CD4-positive, alpha-beta T cell (primary cell): ENCODE results near the gene CAPN10. TPM values are rescaled to one million over a fixed set of nuclear protein-coding genes. Genes with fewer than 3 reads are reported as not detected.

Experiments used
- ATAC-seq: fragments of 200-7000 bp; cut with Tn5 transposase; one replicate; pipeline ENCODE4 v1.10.0; 2022; ENCODE audit warnings: mild to moderate bottlenecking; ENCODE audit not compliant: poor library complexity
- CTCF ChIA-PET: fragments of 350-600 bp; sonication (Branson Sonifier 250); formaldehyde crosslinking; loops from one replicate; lab custom pipeline; 2021; ENCODE audit warnings: antibody characterized with exemption, inconsistent platforms; lab: Charles Lee
- POLR2A ChIA-PET: fragments of 350-600 bp; sonication (Branson Sonifier 250); formaldehyde crosslinking; loops from one replicate; lab custom pipeline; 2021; ENCODE audit warnings: antibody characterized with exemption, inconsistent platforms; lab: Charles Lee
- DNase-seq, 14 experiments: peaks; one replicate each; pipeline ENCODE4 v3.0.0-alpha.2; 2013 to 2020; ENCODE audit warnings: mixed read lengths in 2 of 14
- H3K27ac ChIP-seq, 2 donors: one replicate each; pipeline versions ENCODE4 v1.5.1 to v1.7.0; 2013; ENCODE audit warnings: low read length in 2 of 2, low read depth in 1 of 2, mild to moderate bottlenecking in 1 of 2
- H3K27me3 ChIP-seq, 2 experiments: 1 replicate in 1 of 2; 2 replicates in 1 of 2; pipeline versions ENCODE4 v1.6.1 to v1.7.0; 2013; ENCODE audit warnings: low read length in 2 of 2, control low read depth in 1 of 2, mild to moderate bottlenecking in 1 of 2, moderate library complexity in 1 of 2; ENCODE audit not compliant: insufficient read depth in 2 of 2, control insufficient read depth in 1 of 2
- H3K36me3 ChIP-seq: one replicate; pipeline ENCODE4 v1.6.1; 2013; ENCODE audit warnings: low read length, control low read depth; ENCODE audit not compliant: insufficient read depth
- H3K4me1 ChIP-seq: one replicate; pipeline ENCODE4 v1.6.1; 2013; ENCODE audit warnings: low read length, control low read depth; ENCODE audit not compliant: insufficient read depth
- H3K4me3 ChIP-seq: one replicate; pipeline ENCODE4 v1.5.1; 2013; ENCODE audit warnings: mild to moderate bottlenecking, low read length, moderate library complexity
- H3K9me3 ChIP-seq, 2 experiments: 1 replicate in 1 of 2; 2 replicates in 1 of 2; pipeline versions ENCODE4 v1.6.1 to v1.7.0; 2013; ENCODE audit warnings: low read length in 2 of 2, mild to moderate bottlenecking in 2 of 2, control low read depth in 1 of 2, moderate library complexity in 1 of 2; ENCODE audit not compliant: control insufficient read depth in 1 of 2, insufficient read depth in 1 of 2
- H3K27ac Mint-ChIP-seq: one replicate; pipeline ENCODE4 v1.8.0; 2020; ENCODE audit warnings: mixed read lengths
- H3K27me3 Mint-ChIP-seq: one replicate; pipeline ENCODE4 v1.8.0; 2021; ENCODE audit warnings: mixed read lengths
- H3K36me3 Mint-ChIP-seq: one replicate; pipeline ENCODE4 v1.8.0; 2021; ENCODE audit warnings: low read depth, mixed read lengths
- H3K4me1 Mint-ChIP-seq: one replicate; pipeline ENCODE4 v1.8.0; 2021; ENCODE audit warnings: low read depth, mixed read lengths
- H3K4me3 Mint-ChIP-seq: one replicate; pipeline ENCODE4 v1.8.0; 2020; ENCODE audit warnings: mild to moderate bottlenecking, mixed read lengths
- H3K9me3 Mint-ChIP-seq: one replicate; pipeline ENCODE4 v1.8.0; 2020; ENCODE audit warnings: mixed read lengths
- intact Hi-C, 2 experiments: fragments of 100-400 bp; cut with DNase I in 1 of 2; cut with micrococcal nuclease in 1 of 2; formaldehyde crosslinking; loops; one replicate each; pipeline versions ENCODE4 v1.15.1 to v1.9.0; 2023 to 2025; cut with DNase I, micrococcal nuclease
- total RNA-seq, 174 experiments: library from RNA in 2 of 174; stranded (reverse) in 2 of 174; gene quantifications; one replicate each; pipeline ENCODE4 v1.2.3 and lab custom pipeline; 2021 to 2026
- TF ChIP-seq, protein P1 (sequence below): fragments of 200-600 bp; IDR thresholded peaks from one replicate; pipeline ENCODE4 v1.8.0; 2022; ENCODE audit warnings: antibody characterized with exemption, mild to moderate bottlenecking

CAPN10 gene
- total RNA-seq, 2 experiments from 2014 or later: 40.6 to 42.1 TPM

DNA sequence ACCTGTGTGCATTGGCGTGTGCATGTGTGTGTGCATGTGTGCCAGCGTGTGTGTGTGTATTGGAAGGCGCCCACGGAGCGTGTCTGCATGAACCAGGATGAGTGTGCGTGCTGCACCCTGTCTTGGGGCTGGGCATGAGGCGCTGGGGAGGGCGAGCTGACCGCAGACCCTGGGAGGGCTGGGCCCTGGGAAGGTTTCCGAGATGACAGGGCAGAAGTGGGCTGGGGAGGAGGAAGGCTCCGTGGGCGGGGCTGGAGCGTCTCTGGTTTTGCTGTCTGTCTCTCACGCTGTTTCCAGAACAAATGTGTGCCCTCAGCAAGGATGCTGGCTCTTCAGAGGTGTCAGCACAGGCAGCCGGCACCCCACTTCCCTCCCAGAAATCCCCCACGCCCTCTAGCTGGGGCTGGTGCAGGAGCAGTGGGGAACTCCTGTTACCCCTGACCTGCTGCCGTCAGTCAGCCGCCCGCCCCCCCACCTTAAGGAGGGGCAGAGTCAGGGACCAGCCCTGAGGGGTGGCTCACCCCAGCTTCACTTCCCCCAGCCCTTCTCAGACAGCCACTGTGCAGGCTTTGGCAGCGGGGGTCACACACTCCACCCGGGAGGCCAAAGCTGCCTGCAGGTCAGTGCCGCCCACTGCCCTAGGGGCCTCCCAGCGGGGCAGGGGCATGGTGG lies 38.6 kb downstream of the CAPN10 start, which contains the start of gene GPR35:
Gene GPR35, plus strand, starts transcription at position 531 of the 672 bp plus-strand sequence. CDS start 4,473 bp downstream, outside the sequence.
- Mint-ChIP-seq H3K4me1 (peaks cover 42% of the 10 kb centered on the region), H3K27ac (peak within 1 kb of the TSS; percentile 87), H3K27me3 (no peaks in the 10 kb centered on the region), H3K36me3 (peaks cover 5% of the 10 kb centered on the region), H3K4me3 (peak within 1 kb of the TSS; percentile 36), H3K9me3 (no peaks in the 10 kb centered on the region)
- ATAC-seq (peak; percentile 65), DNase-seq (peak; percentile 37 to 97 (median 68))
- H3K27ac ChIP-seq: peak within 1 kb of the TSS; percentile 64 to 66
- TF ChIP-seq, protein P1, sequence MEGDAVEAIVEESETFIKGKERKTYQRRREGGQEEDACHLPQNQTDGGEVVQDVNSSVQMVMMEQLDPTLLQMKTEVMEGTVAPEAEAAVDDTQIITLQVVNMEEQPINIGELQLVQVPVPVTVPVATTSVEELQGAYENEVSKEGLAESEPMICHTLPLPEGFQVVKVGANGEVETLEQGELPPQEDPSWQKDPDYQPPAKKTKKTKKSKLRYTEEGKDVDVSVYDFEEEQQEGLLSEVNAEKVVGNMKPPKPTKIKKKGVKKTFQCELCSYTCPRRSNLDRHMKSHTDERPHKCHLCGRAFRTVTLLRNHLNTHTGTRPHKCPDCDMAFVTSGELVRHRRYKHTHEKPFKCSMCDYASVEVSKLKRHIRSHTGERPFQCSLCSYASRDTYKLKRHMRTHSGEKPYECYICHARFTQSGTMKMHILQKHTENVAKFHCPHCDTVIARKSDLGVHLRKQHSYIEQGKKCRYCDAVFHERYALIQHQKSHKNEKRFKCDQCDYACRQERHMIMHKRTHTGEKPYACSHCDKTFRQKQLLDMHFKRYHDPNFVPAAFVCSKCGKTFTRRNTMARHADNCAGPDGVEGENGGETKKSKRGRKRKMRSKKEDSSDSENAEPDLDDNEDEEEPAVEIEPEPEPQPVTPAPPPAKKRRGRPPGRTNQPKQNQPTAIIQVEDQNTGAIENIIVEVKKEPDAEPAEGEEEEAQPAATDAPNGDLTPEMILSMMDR: no peak
- POLR2A ChIA-PET: interaction anchor here (1.0 to 1.1 kb wide), 2 partner anchors 39 to 64 kb away, joined by 3 to 5 read pairs; partner anchors contain the start of gene CAPN10
- intact Hi-C loops: loop anchor here in 1 of 2 experiments (5.0 kb wide), 1 partner anchor 58 kb away; the partner anchor contains the start of gene RNPEPL1
- H3K4me1 ChIP-seq: peaks cover 99% of the 10 kb centered on the region
- no peaks in the 10 kb centered on the region for H3K9me3 ChIP-seq
- CTCF ChIA-PET: interaction anchor here (0.8 to 1.8 kb wide), 3 partner anchors 8 to 111 kb away, joined by 3 to 7 read pairs (median 3); no protein-coding TSS in a partner anchor
- peak within 1 kb of the TSS; percentile 24 for H3K4me3 ChIP-seq
- H3K27me3 ChIP-seq: no peaks in the 10 kb centered on the region
- peaks cover 2% of the 10 kb centered on the region for H3K36me3 ChIP-seq

- no peaks in the 10 kb centered on the region for H3K27me3 Mint-ChIP-seq
- H3K36me3 ChIP-seq: peaks cover 8% of the 10 kb centered on the region
- peak overlapping the region; percentile 53 for H3K27ac Mint-ChIP-seq
- H3K27ac ChIP-seq: peak overlapping the region in 1 of 2 donors; percentile 34
- H3K27me3 ChIP-seq: no peaks in the 10 kb centered on the region
- H3K9me3 ChIP-seq: peaks cover 0 to 1% of the 10 kb centered on the region in 2 experiments
- ChIA-PET POLR2A (no interaction called here), CTCF (no interaction called here)
- DNase-seq: peak in 6 of 14 experiments; percentile 20 to 71 (median 57)
- ATAC-seq: no peak
- TF ChIP-seq, protein P1: no peak
- peak overlapping the region; percentile 11 for H3K4me3 Mint-ChIP-seq
- H3K36me3 Mint-ChIP-seq: no peaks in the 10 kb centered on the region
- intact Hi-C loops: loop anchor here in 1 of 2 experiments (5.0 kb wide), 1 partner anchor 59 kb away; the partner anchor contains the start of gene RNPEPL1
- H3K9me3 Mint-ChIP-seq: no peaks in the 10 kb centered on the region
- H3K4me3 ChIP-seq: no peak overlapping the region
- H3K4me1 ChIP-seq: peaks cover 85% of the 10 kb centered on the region
- peaks cover 36% of the 10 kb centered on the region for H3K4me1 Mint-ChIP-seq
Observed at GRCh38 chr2:240626531-240627300, 40.2 kb downstream of the CAPN10 start.

GRCh38 chr2:240627736-240628506 lies 41.4 kb downstream of the CAPN10 start:
- H3K4me3 Mint-ChIP-seq: no peak overlapping the region
- peak in 2 of 14 experiments; percentile 11 to 21 for DNase-seq
- no peak overlapping the region for H3K4me3 ChIP-seq
- peaks cover 73% of the 10 kb centered on the region for H3K4me1 ChIP-seq
- H3K4me1 Mint-ChIP-seq: peaks cover 26% of the 10 kb centered on the region
- TF ChIP-seq, protein P1: no peak
- H3K36me3 Mint-ChIP-seq: no peaks in the 10 kb centered on the region
- no peaks in the 10 kb centered on the region for H3K27me3 ChIP-seq
- POLR2A ChIA-PET: no interaction called here
- H3K27me3 Mint-ChIP-seq: no peaks in the 10 kb centered on the region
- intact Hi-C loops: loop anchor here in 1 of 2 experiments (5.0 kb wide), 1 partner anchor 61 kb away; the partner anchor contains the start of gene RNPEPL1
- ATAC-seq: no peak
- H3K9me3 Mint-ChIP-seq: no peaks in the 10 kb centered on the region
- CTCF ChIA-PET: no interaction called here
- H3K27ac Mint-ChIP-seq: no peak overlapping the region
- no peak overlapping the region for H3K27ac ChIP-seq
- H3K36me3 ChIP-seq: peaks cover 8% of the 10 kb centered on the region
- peaks cover 0 to 3% of the 10 kb centered on the region in 2 experiments for H3K9me3 ChIP-seq
